Heart right ventricle (tissue), 16 donors: ENCODE results near the gene SKIDA1. TPM values are rescaled to one million over a fixed set of nuclear protein-coding genes. Genes with fewer than 3 reads are reported as not detected.
A peak's percentile ranks its signal among the peaks of the same experiment; 100 is the strongest.

ENCODE experiments used
- ATAC-seq, 8 donors: fragments of 200-7000 bp; cut with Tn5 transposase; one replicate each; pipeline ENCODE4 v1.9.1; 2020; ENCODE audit warnings: mild to moderate bottlenecking in 8 of 8, moderate library complexity in 8 of 8, moderate number of reproducible peaks in 1 of 8
- DNase-seq, 2 donors: peaks; one replicate each; pipeline ENCODE4 v3.0.0-alpha.2; 2020
- H3K27ac ChIP-seq, 10 donors: fragments of 200-600 bp; sonication (generic) in 2 of 10; one replicate each; pipeline versions ENCODE4 v1.5.0 to v1.8.0; 2020 to 2022; ENCODE audit warnings: mild to moderate bottlenecking in 3 of 10
- H3K27me3 ChIP-seq, 7 donors: fragments of 200-600 bp; one replicate each; pipeline ENCODE4 v1.8.0; 2021 to 2022; ENCODE audit warnings: mild to moderate bottlenecking in 2 of 7
- H3K36me3 ChIP-seq, 9 donors: fragments of 200-600 bp; sonication (generic) in 1 of 9; one replicate each; pipeline versions ENCODE4 v1.5.0 to v1.8.0; 2020 to 2022; ENCODE audit warnings: mild to moderate bottlenecking in 2 of 9
- H3K4me1 ChIP-seq, 9 donors: fragments of 200-600 bp; sonication (generic) in 1 of 9; one replicate each; pipeline versions ENCODE4 v1.5.0 to v1.8.0; 2020 to 2022; ENCODE audit warnings: mild to moderate bottlenecking in 4 of 9
- H3K4me3 ChIP-seq, 10 donors: fragments of 200-600 bp; sonication (generic) in 2 of 10; one replicate each; pipeline versions ENCODE4 v1.5.0 to v1.8.0; 2020 to 2022; ENCODE audit warnings: mild to moderate bottlenecking in 7 of 10, moderate library complexity in 2 of 10
- H3K9me3 ChIP-seq, 11 donors: fragments of 200-600 bp in 10 of 11; sonication (generic) in 2 of 11; one replicate each; pipeline versions ENCODE4 v1.5.0 to v1.8.0; 2013 to 2022; ENCODE audit warnings: mild to moderate bottlenecking in 2 of 11, control low read depth in 1 of 11, moderate library complexity in 1 of 11
- WGBS, 2 donors: extraction: QIAGEN DNeasy Blood & Tissue Kit; methylation state at CpG; one replicate each; pipeline ENCODE4 v1.1.7; 2013; ENCODE audit warnings: inconsistent platforms in 1 of 2; 5-methylcytosine and 5-hydroxymethylcytosine counted together
- intact Hi-C, 10 donors: fragments of 100-400 bp; cut with DNase I; formaldehyde crosslinking; loops; one replicate each; pipeline versions ENCODE4 v1.11.1 to v1.14.2; 2022
- polyA plus RNA-seq, 2 donors: library from polyadenylated mRNA; stranded (reverse); fragments of 200-250 nt; gene quantifications; one replicate each; pipeline ENCODE4 v1.2.3, GENCODE V29; 2013
- total RNA-seq, 10 donors: library from RNA; stranded (reverse); fragmentation: NEBNext Ultra II Directional in 3 of 10; extraction: Animal tissue kit (Norgen Biotek cat#: 25700) in 3 of 10; gene quantifications; one replicate each; pipeline versions ENCODE4 v1.2.1 to v1.2.4, GENCODE V29; 2021 to 2023
- TF ChIP-seq, protein P1 (sequence below), 9 donors: fragments of 200-600 bp; sonication (generic) in 2 of 9; IDR thresholded peaks; one replicate each; pipeline versions ENCODE4 v1.5.0 to v1.8.0; 2021 to 2022; ENCODE audit warnings: antibody characterized with exemption in 9 of 9, mild to moderate bottlenecking in 5 of 9, moderate library complexity in 1 of 9
- donor health status: Arrhythmogenic right ventricular cardiomyopathy.
- donor health status: ischemic (EF 13 %, LVEDD 7.1; RV severe dilation, severe dysfunction).
- donor health status: healthy with polysubstance abuse.
- donor health status: DM: no; HTN: yes; CAD: no.
- donor health status: DM: no; HTN: no; CAD: no.
- donor health status: ischemic (EF 25% LVEDD 6.9; RV normal size, moderate dysfunction).
- donor health status: ischemic (EF 25% LVEDD 5.7; RV mildly dilated, moderate dysfunction).
- donor health status: healthy.
- donor health status: DM: yes; HTN: yes; CAD: no.
- donor health status: Ischemic cardiomyopathy.
- donor health status: ischemic (EF 35%, LVEDD 5.7; RV mildly dilated, moderate dysfunction).
- donor health status: nonischemic (EF 11% LVEDD 7.7; RV severe dilation, severe dysfunction).
- donor health status: DM: yes; HTN: yes; CAD: no.
- donor health status: PGD.
- donor health status: ischemic (EF 29% LVEDD 5.4; RV normal size, mild dysfunction).
- donor health status: nonischemic (EF 23%, LVEDD 6.1; RV moderate dilation, normal function).

The SKIDA1 gene
- total and polyA plus RNA-seq, 12 donors, result 0.23 to 6.4 (median 2.6) TPM

DNA sequence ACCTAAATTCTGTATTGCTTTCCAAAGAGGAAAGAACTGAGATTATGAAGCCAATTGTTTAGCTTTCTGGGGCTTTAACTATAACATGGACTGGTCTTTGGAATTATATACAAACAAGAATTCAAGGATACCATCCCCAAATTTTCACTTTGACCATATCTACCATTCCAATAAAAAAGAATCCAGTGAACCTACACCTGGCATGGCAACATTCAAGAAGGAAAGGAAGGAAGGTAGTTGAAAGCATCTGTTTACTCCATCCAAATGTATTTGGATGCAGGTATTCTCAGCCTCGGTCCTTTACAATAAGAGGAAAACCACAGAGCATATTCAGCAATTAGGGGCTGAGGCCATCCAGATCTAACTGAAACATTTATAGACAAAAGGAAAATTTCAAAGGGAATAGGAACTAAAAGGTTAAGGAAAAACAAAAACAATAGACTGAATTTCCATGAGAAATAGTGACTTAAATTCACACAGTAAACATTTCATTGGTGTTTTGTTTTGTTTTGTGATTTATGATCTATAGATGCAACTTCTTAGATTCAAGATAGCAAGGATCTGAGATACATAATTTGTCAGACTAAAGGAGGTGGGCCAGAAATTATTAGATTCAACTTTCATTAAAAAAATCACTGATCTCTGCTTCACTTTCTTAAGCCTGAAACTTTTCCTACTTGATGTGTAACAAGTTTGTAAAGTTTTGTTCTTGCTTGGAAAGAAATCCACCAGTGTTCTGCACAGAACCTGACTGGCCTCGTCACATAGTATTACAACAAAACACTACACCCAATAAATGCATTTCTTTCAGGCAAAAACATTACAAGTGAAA, 12.7 kb downstream of the SKIDA1 start:
- no peak for DNase-seq
- intact Hi-C loops, result loop anchor here in 1 of 10 donors (10.0 kb wide), 1 partner anchor 812 kb away; the partner anchor contains the start of gene BMI1
- Histone ChIP-seq H3K4me3 (no peak overlapping the region), H3K27me3 (peaks cover 0 to 73% (median 0%) of the 10 kb centered on the region in 7 donors), H3K27ac (no peak overlapping the region), H3K4me1 (peaks cover 0 to 31% (median 16%) of the 10 kb centered on the region in 9 donors), H3K9me3 (no peaks in the 10 kb centered on the region), H3K36me3 (no peaks in the 10 kb centered on the region)
- 77 to 87% methylated on average over 2 of the region's 2 CpGs for WGBS, 2 donors
- TF ChIP-seq, protein P1, sequence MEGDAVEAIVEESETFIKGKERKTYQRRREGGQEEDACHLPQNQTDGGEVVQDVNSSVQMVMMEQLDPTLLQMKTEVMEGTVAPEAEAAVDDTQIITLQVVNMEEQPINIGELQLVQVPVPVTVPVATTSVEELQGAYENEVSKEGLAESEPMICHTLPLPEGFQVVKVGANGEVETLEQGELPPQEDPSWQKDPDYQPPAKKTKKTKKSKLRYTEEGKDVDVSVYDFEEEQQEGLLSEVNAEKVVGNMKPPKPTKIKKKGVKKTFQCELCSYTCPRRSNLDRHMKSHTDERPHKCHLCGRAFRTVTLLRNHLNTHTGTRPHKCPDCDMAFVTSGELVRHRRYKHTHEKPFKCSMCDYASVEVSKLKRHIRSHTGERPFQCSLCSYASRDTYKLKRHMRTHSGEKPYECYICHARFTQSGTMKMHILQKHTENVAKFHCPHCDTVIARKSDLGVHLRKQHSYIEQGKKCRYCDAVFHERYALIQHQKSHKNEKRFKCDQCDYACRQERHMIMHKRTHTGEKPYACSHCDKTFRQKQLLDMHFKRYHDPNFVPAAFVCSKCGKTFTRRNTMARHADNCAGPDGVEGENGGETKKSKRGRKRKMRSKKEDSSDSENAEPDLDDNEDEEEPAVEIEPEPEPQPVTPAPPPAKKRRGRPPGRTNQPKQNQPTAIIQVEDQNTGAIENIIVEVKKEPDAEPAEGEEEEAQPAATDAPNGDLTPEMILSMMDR (IDR thresholded peaks at IDR 0.05), result no peak
- ATAC-seq, result no peak

DNA sequence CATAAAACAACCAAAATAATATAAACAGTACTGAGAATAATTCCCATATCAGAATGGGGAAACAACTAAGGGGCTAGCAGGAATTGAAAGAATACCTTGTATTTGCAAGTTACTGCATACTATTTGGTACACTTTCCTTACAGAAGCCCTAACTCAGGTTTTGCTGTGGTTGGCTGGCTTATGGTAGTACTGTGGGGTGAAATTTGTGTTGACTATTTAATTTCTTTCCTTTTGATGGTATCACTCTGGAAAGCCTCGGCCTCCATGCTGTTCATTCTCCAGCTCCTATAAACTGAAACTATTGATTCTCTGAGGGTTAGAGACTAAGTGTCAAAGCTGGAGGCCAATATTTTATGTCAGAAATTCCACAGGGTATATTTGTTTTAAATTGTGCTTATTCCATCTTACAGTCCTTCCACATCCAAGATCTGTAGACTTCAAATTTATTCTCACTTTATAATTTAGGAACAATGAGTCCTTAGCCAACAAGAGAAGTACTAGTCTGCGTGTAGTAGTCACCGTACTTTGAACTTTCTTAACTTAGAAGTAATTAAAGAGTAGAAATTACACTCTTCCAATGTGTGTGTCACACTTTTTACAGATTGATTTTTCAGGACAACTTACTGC, 13.4 kb downstream of the SKIDA1 start:
- ATAC-seq, result no peak
- DNase-seq, result no peak
- TF ChIP-seq, protein P1 (IDR thresholded peaks at IDR 0.05), result no peak
- peaks cover 0 to 31% (median 15%) of the 10 kb centered on the region in 9 donors for H3K4me1 ChIP-seq
- 88 to 89% methylated on average over 3 of the region's 3 CpGs for WGBS, 2 donors
- H3K9me3 ChIP-seq, result no peaks in the 10 kb centered on the region
- intact Hi-C loops, result loop anchor here in 1 of 10 donors (10.0 kb wide), 1 partner anchor 813 kb away; the partner anchor contains the start of gene BMI1
- H3K4me3 ChIP-seq, result no peak overlapping the region
- H3K27ac ChIP-seq, result peak overlapping the region in 1 of 10 donors; percentile 13
- peaks cover 0 to 66% (median 0%) of the 10 kb centered on the region in 7 donors for H3K27me3 ChIP-seq
- no peaks in the 10 kb centered on the region for H3K36me3 ChIP-seq

DNA sequence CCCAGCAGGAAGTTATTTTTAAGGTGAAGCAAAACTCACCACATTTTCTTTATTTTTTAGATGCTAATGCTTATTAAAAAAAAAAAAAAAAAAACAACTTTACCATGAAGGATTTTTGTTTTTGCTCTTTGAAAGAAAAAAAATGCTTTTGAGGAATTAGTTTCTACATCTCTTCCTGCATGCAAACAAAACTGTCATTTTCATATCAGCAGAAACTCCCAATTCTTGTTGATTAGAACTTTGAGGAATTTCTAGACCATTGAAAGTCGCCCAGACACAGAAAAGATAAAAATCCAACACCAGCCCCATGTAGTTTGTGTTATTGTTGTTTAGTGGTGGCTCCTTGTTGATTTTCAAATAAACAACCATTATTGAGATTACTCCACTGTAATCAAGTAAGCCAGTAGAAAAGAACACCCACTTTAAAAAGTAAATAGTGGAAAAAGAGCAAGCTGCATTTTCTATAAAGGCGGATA, 14.3 kb downstream of the SKIDA1 start:
- H3K36me3 ChIP-seq, result no peaks in the 10 kb centered on the region
- H3K4me3 ChIP-seq, result no peak overlapping the region
- ATAC-seq (no peak), DNase-seq (no peak)
- 95 to 96% methylated on average over 2 of the region's 2 CpGs for WGBS, 2 donors
- peaks cover 0 to 62% (median 0%) of the 10 kb centered on the region in 7 donors for H3K27me3 ChIP-seq
- H3K27ac ChIP-seq, result no peak overlapping the region
- H3K9me3 ChIP-seq, result no peaks in the 10 kb centered on the region
- H3K4me1 ChIP-seq, result peaks cover 0 to 31% (median 14%) of the 10 kb centered on the region in 9 donors
- TF ChIP-seq, protein P1 (IDR thresholded peaks at IDR 0.05), result no peak
- intact Hi-C loops, result loop anchor here in 1 of 10 donors (10.0 kb wide), 1 partner anchor 814 kb away; the partner anchor contains the start of gene BMI1
